Ovary (tissue), 9 donors: ENCODE data around the gene PRSS8. TPM values are rescaled to one million over a fixed set of nuclear protein-coding genes. Genes with fewer than 3 reads are reported as not detected.

ENCODE experiments used
- DNase-seq, 5 donors: peaks; one replicate each; pipeline ENCODE4 v3.0.0-alpha.2; 2019 to 2020
- H3K27ac ChIP-seq, 2 donors: fragments of 200-600 bp; one replicate each; pipeline versions ENCODE4 v1.5.1 to v1.8.0; 2019 to 2022
- H3K27me3 ChIP-seq: fragments of 200-600 bp; one replicate; pipeline ENCODE4 v1.8.0; 2022
- H3K36me3 ChIP-seq: fragments of 200-600 bp; sonication (generic); one replicate; pipeline ENCODE4 v1.5.1; 2019
- H3K4me1 ChIP-seq: one replicate; pipeline ENCODE4 v1.8.1; 2013; ENCODE audit warnings: mild to moderate bottlenecking, moderate library complexity; ENCODE audit not compliant: insufficient read depth
- H3K4me3 ChIP-seq: fragments of 200-600 bp; sonication (generic); one replicate; pipeline ENCODE4 v1.5.1; 2017
- H3K9me3 ChIP-seq, 2 donors: fragments of 200-600 bp in 1 of 2; sonication (generic) in 1 of 2; one replicate each; pipeline versions ENCODE4 v1.5.1 to v1.8.1; 2013 to 2019; ENCODE audit warnings: mild to moderate bottlenecking in 1 of 2, moderate library complexity in 1 of 2
- EP300 ChIP-seq: sonication (generic); formaldehyde crosslinking; IDR thresholded peaks from one replicate; pipeline ENCODE4 v1.6.1; 2017; ENCODE audit warnings: antibody characterized with exemption
- POLR2A ChIP-seq: fragments of 450-650 bp; IDR thresholded peaks from one replicate; pipeline ENCODE4 v1.6.1; 2017; ENCODE audit warnings: antibody characterized with exemption, mild to moderate bottlenecking, moderate library complexity
- WGBS, 3 donors: extraction: QIAGEN DNeasy Blood & Tissue Kit in 1 of 3; methylation state at CpG; one replicate each; pipeline versions ENCODE4 v1.1.5 to v1.1.7; 2013 to 2017; 5-methylcytosine and 5-hydroxymethylcytosine counted together
- intact Hi-C, 4 donors: fragments of 100-400 bp; cut with DNase I; formaldehyde crosslinking; loops; one replicate each; pipeline versions ENCODE4 v1.11.0 to v1.15.1; 2022 to 2023
- polyA plus RNA-seq, 2 donors: library from polyadenylated mRNA; stranded (reverse); fragments of 200-250 nt in 1 of 2; fragments of 350-450 nt in 1 of 2; fragmentation: Illumina TruSeq in 1 of 2; extraction: RNeasy Lipid Tissue Mini Kit (QIAGEN cat#74804) in 1 of 2; gene quantifications; one replicate each; pipeline ENCODE4 v1.2.3, GENCODE V29; 2013 to 2014
- total RNA-seq, 7 donors: library from RNA; depleted of rRNA in 2 of 7; stranded (reverse); fragments of >200 nt in 2 of 7; fragmentation: NEBNext Ultra II Directional in 3 of 7; extraction: Animal tissue kit (Norgen Biotek cat#: 25700) in 3 of 7; gene quantifications; one replicate each; pipeline versions ENCODE4 v1.1.0 to v1.2.4, GENCODE V29; 2016 to 2023
- TF ChIP-seq, protein P1 (sequence below), 3 donors: fragments of 450-650 bp in 2 of 3; fragments of 200-600 bp in 1 of 3; IDR thresholded peaks; one replicate each; pipeline versions ENCODE4 v1.5.1 to v1.8.0; 2016 to 2022; ENCODE audit warnings: antibody characterized with exemption in 3 of 3, mild to moderate bottlenecking in 1 of 3
- donor health status: DM: no; HTN: no; CAD: no; lungs with moderate emphysema.
- donor health status: DM: no; HTN: no; CAD: no.
- donor health status: Bipolar disorder and iron deficiency.
- donor health status: DM: yes; HTN: yes; CAD: no.
- donor health status: DM: no; HTN: no; CAD: no.
- donor health status: DM: yes; HTN: yes; CAD: no.

Gene PRSS8
- total and polyA plus RNA-seq, 9 donors, result 0.05 to 47.0 (median 1.9) TPM; not detected in 3

DNA sequence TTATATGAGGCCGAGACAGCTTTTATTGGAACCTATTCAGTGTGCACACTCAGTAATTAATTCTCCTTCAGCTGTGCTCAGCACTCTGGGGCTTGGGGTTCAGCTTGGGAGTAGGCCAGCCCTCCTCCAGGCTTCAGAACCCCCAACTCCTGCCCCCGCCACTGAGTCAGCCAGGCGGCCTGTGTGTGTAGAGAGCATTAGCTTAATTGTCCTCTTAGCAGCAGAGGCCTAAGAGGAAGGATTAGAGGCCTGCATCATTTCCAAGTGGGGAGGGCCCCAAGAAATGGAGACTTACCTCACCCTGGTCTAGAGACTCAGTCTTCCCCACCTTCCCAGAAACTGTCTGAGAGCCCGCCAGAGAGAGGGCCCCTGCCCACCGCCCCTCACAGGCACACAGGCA, 47.6 kb downstream of the PRSS8 start:
- WGBS, 3 donors, result 72 to 79% (median 74%) methylated on average over 5 of the region's 5 CpGs
- Histone ChIP-seq H3K27me3 (no peaks in the 10 kb centered on the region), H3K4me3 (no peak overlapping the region), H3K36me3 (no peaks in the 10 kb centered on the region), H3K27ac (no peak overlapping the region), H3K4me1 (no peaks in the 10 kb centered on the region), H3K9me3 (no peaks in the 10 kb centered on the region)
- intact Hi-C loops, result loop anchor here in 1 of 4 donors (10.0 kb wide), 1 partner anchor 97 kb away; the partner anchor contains the start of gene FUS
- TF ChIP-seq, protein P1, sequence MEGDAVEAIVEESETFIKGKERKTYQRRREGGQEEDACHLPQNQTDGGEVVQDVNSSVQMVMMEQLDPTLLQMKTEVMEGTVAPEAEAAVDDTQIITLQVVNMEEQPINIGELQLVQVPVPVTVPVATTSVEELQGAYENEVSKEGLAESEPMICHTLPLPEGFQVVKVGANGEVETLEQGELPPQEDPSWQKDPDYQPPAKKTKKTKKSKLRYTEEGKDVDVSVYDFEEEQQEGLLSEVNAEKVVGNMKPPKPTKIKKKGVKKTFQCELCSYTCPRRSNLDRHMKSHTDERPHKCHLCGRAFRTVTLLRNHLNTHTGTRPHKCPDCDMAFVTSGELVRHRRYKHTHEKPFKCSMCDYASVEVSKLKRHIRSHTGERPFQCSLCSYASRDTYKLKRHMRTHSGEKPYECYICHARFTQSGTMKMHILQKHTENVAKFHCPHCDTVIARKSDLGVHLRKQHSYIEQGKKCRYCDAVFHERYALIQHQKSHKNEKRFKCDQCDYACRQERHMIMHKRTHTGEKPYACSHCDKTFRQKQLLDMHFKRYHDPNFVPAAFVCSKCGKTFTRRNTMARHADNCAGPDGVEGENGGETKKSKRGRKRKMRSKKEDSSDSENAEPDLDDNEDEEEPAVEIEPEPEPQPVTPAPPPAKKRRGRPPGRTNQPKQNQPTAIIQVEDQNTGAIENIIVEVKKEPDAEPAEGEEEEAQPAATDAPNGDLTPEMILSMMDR (IDR thresholded peaks at IDR 0.05), result no peak
- TF ChIP-seq EP300, result no peak
- TF ChIP-seq POLR2A, result no peak
- DNase-seq, result no peak

DNA sequence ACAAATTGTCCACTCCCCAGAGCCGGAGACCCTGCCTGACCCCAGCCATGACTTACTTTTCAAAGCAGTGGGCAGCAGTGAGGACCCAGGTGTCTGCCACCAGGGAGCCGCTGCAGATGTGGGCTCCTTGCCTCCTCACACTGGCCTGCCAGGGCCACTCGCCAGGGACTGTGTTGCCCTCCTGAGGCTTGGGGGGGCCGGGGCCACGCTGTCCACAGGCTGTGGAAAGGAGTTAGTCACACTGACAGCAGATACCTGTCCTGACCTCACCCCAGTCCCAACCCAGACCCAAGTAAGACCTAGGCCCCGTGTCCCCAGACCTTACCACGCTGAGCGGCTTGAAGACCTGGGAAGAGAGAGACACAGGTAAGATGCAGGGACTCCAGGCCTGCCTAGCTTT, 48.0 kb downstream of the PRSS8 start:
- intact Hi-C loops, result loop anchor here in 1 of 4 donors (10.0 kb wide), 1 partner anchor 97 kb away; the partner anchor contains the start of gene FUS
- DNase-seq, result no peak
- no peak overlapping the region for H3K4me3 ChIP-seq
- no peak overlapping the region for H3K27ac ChIP-seq
- TF ChIP-seq POLR2A (no peak), EP300 (no peak)
- TF ChIP-seq, protein P1 (IDR thresholded peaks at IDR 0.05), result no peak
- no peaks in the 10 kb centered on the region for H3K36me3 ChIP-seq
- WGBS, 3 donors, result 88 to 93% (median 92%) methylated on average over 8 of the region's 8 CpGs
- H3K9me3 ChIP-seq, result no peaks in the 10 kb centered on the region
- H3K27me3 ChIP-seq, result no peaks in the 10 kb centered on the region
- no peaks in the 10 kb centered on the region for H3K4me1 ChIP-seq

DNA sequence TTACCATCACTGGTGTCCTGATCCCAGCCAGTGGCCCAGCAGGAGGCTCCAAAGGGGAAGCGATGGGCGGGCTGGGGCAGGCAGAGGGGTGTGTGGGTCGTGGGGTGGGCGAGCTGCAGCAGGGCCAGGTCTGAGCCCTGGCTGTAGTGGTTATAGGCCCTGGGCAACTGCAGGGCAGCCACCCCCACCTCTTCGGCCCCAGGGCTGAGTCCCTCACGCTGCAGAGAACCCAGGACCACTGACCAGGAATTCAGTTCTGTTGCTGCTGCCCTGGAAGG, 49.0 kb downstream of the PRSS8 start:
- Histone ChIP-seq H3K27ac (no peak overlapping the region), H3K9me3 (no peaks in the 10 kb centered on the region), H3K36me3 (no peaks in the 10 kb centered on the region), H3K4me1 (peaks cover 2% of the 10 kb centered on the region), H3K4me3 (no peak overlapping the region), H3K27me3 (no peaks in the 10 kb centered on the region)
- WGBS, 3 donors, result 78 to 82% (median 79%) methylated on average over 4 to 6 of the region's 6 CpGs
- no peak for DNase-seq
- intact Hi-C loops, result loop anchor here in 1 of 4 donors (10.0 kb wide), 1 partner anchor 98 kb away; the partner anchor contains the start of gene FUS
- no peak for TF ChIP-seq POLR2A
- TF ChIP-seq, protein P1 (IDR thresholded peaks at IDR 0.05), result no peak

DNA sequence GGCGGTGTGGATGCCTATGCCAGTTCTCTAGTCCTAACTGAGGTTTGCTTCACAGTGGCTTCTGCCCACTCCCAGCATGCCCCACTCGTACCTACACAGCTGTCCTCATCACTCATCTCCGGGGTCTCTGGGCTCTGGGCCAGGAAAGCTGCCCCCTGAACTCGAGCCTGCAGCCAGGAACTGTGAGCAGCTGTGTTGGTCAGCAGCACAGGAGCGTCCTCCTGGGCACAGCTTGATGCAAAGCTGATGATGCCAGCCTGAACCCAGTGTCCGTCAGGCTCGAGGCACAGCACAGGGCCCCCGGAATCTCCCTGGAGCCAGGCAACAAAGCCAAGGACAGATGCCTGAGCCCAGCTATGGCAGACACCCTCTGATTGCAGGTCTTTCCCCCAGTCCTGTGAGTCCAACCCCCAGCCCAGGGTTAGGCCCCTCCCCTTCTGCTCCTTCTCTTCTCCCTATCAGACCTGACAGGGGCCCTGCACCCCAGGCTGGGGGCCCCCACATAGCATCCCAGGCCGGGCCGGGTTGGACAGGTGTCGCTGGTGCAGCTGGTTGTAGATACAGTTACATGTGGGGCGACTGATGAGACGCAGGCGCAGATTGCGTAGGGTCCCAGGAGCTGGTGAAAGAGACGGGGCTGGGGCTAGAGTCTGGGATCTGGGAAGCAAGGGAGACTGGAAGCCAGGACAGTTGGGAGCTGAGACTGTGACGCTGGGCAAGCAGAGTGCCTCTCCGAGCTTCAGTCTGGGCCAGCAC, 49.5 kb downstream of the PRSS8 start:
- Histone ChIP-seq H3K27me3 (no peaks in the 10 kb centered on the region), H3K4me1 (peaks cover 2% of the 10 kb centered on the region), H3K9me3 (no peaks in the 10 kb centered on the region), H3K36me3 (no peaks in the 10 kb centered on the region), H3K27ac (no peak overlapping the region), H3K4me3 (no peak overlapping the region)
- DNase-seq, result no peak
- intact Hi-C loops, result loop anchor here in 1 of 4 donors (10.0 kb wide), 1 partner anchor 99 kb away; the partner anchor contains the start of gene FUS
- WGBS, 3 donors, result 67 to 68% (median 68%) methylated on average over 17 to 18 of the region's 18 CpGs
- no peak for TF ChIP-seq POLR2A
- TF ChIP-seq EP300, result no peak
- TF ChIP-seq, protein P1 (IDR thresholded peaks at IDR 0.05), result no peak
